OCI-LY3 (cell line): ENCODE results near the gene BANK1.
A peak's percentile ranks its signal among the peaks of the same experiment; 100 is the strongest.

Experiments used
- H2AFZ ChIP-seq: fragments of 200-600, 300-600 bp; shearing (Covaris generic); 2 replicates; pipeline ENCODE4 v1.6.0; 2014; ENCODE audit warnings: antibody characterized with exemption, low read depth, low read length
- H3K27ac ChIP-seq: fragments of 200-600, 300-600 bp; sonication (generic); 2 replicates; pipeline ENCODE4 v1.5.1; 2014; ENCODE audit warnings: mild to moderate bottlenecking, low read length, moderate library complexity, mixed read lengths
- H3K27me3 ChIP-seq: fragments of 200-600, 300-600 bp; sonication (generic); 2 replicates; pipeline ENCODE4 v1.6.1; 2014; ENCODE audit warnings: low read depth, low read length, mixed read lengths
- H3K36me3 ChIP-seq: fragments of 200-600, 300-600 bp; sonication (generic); replicated peaks from 2 replicates; pipeline ENCODE3; 2014; ENCODE audit warnings: low read depth, low read length, mixed read lengths
- H3K4me1 ChIP-seq: fragments of 300-600, 200-600 bp; sonication (generic); 2 replicates; pipeline ENCODE4 v1.6.1; 2014; ENCODE audit warnings: low read length, mixed read lengths
- H3K4me2 ChIP-seq: fragments of 200-600, 300-600 bp; sonication (generic); 2 replicates; pipeline ENCODE4 v1.6.1; 2014; ENCODE audit warnings: low read length, mixed read lengths
- H3K4me3 ChIP-seq: fragments of 300-600, 200-600 bp; sonication (generic); 2 replicates; pipeline ENCODE4 v1.5.1; 2014; ENCODE audit warnings: antibody characterized with exemption, mild to moderate bottlenecking, low read length, moderate library complexity
- H3K79me2 ChIP-seq: fragments of 300-600, 200-600 bp; shearing (Covaris generic); 2 replicates; pipeline ENCODE4 v1.6.1; 2014; ENCODE audit warnings: mild to moderate bottlenecking, low read length, mixed read lengths
- H3K9ac ChIP-seq: fragments of 300-600, 200-600 bp; shearing (Covaris generic); 2 replicates; pipeline ENCODE4 v1.6.0; 2014; ENCODE audit warnings: mild to moderate bottlenecking, low read length, moderate library complexity
- H3K9me3 ChIP-seq: fragments of 200-600, 300-600 bp; shearing (Covaris generic); 2 replicates; pipeline ENCODE4 v1.6.1; 2014; ENCODE audit warnings: low read length, mixed read lengths; ENCODE audit not compliant: insufficient read depth
- H4K20me1 ChIP-seq: fragments of 200-600, 300-600 bp; sonication (generic); 2 replicates; pipeline ENCODE4 v1.6.1; 2016; ENCODE audit warnings: low read length, mixed read lengths; ENCODE audit not compliant: insufficient read depth
- EZH2phosphoT487 ChIP-seq: fragments of 200-600 bp; shearing (Covaris generic); IDR thresholded peaks from 2 replicates; pipeline ENCODE4 v1.6.1; 2018; ENCODE audit warnings: antibody characterized with exemption, mixed run types, low read depth
- TF ChIP-seq, protein P1 (sequence below): fragments of 200-600, 300-600 bp; sonication (generic); IDR thresholded peaks from 2 replicates; pipeline ENCODE4 v1.5.1; 2014; ENCODE audit warnings: antibody characterized with exemption, low read length, low read depth

Gene BANK1

DNA sequence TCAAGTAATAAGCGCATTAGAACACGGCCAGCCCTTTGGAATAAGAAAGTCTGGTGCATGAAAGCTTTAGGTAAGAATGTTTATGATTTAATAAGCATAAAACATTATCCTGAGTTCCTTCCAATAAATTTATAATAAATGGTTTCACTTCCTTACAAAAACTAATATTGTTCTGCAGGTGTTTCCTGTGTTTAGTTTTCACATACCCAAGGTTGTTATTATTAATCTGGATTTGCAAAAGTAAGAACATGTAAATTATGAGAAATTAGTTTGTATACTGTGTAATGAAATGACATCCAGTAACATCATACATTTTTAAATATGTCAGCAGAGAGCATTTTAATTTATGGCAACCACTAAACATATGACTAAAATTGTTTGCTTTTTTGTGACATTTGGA is 72.1 kb downstream of the BANK1 start:
- Histone ChIP-seq H3K4me3 (no peak overlapping the region), H3K36me3 (peaks cover 23% of the 10 kb centered on the region), H2AFZ (no peak overlapping the region), H3K4me1 (peaks cover 17% of the 10 kb centered on the region), H3K9me3 (no peaks in the 10 kb centered on the region), H3K4me2 (peak overlapping the region; percentile 25), H3K79me2 (no peaks in the 10 kb centered on the region), H3K27ac (no peak overlapping the region), H3K9ac (no peak overlapping the region), H4K20me1 (no peaks in the 10 kb centered on the region), H3K27me3 (no peaks in the 10 kb centered on the region)
- TF ChIP-seq, protein P1, sequence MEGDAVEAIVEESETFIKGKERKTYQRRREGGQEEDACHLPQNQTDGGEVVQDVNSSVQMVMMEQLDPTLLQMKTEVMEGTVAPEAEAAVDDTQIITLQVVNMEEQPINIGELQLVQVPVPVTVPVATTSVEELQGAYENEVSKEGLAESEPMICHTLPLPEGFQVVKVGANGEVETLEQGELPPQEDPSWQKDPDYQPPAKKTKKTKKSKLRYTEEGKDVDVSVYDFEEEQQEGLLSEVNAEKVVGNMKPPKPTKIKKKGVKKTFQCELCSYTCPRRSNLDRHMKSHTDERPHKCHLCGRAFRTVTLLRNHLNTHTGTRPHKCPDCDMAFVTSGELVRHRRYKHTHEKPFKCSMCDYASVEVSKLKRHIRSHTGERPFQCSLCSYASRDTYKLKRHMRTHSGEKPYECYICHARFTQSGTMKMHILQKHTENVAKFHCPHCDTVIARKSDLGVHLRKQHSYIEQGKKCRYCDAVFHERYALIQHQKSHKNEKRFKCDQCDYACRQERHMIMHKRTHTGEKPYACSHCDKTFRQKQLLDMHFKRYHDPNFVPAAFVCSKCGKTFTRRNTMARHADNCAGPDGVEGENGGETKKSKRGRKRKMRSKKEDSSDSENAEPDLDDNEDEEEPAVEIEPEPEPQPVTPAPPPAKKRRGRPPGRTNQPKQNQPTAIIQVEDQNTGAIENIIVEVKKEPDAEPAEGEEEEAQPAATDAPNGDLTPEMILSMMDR: no peak
- TF ChIP-seq EZH2phosphoT487: no peak

DNA sequence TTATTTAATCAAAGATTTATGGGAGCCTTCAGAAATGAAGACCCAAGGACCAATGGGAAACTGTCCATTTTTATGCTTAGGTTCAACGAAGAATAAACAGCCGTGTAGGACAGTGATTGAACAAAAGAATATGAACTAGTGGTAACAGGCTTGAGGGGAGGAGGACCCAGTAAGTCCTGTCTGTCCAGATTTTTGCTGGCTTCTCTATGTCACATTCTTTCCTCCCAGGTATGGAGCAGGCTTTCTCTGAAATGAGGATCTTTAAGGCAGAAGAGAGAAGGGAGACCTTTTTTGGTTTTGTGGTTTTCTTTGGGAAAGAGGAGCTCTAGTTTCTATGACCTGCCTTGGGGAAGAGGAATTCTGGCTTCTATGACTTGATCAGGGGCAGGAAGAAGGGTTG is 74.1 kb downstream of the BANK1 start:
- H4K20me1 ChIP-seq: no peaks in the 10 kb centered on the region
- H3K27me3 ChIP-seq: no peaks in the 10 kb centered on the region
- TF ChIP-seq, protein P1: no peak
- TF ChIP-seq EZH2phosphoT487: no peak
- H3K9ac ChIP-seq: no peak overlapping the region
- H3K79me2 ChIP-seq: no peaks in the 10 kb centered on the region
- H3K9me3 ChIP-seq: no peaks in the 10 kb centered on the region
- H3K36me3 ChIP-seq: peaks cover 23% of the 10 kb centered on the region
- H2AFZ ChIP-seq: no peak overlapping the region
- H3K4me1 ChIP-seq: peaks cover 17% of the 10 kb centered on the region
- no peak overlapping the region for H3K27ac ChIP-seq
- no peak overlapping the region for H3K4me3 ChIP-seq
- H3K4me2 ChIP-seq: no peak overlapping the region

DNA sequence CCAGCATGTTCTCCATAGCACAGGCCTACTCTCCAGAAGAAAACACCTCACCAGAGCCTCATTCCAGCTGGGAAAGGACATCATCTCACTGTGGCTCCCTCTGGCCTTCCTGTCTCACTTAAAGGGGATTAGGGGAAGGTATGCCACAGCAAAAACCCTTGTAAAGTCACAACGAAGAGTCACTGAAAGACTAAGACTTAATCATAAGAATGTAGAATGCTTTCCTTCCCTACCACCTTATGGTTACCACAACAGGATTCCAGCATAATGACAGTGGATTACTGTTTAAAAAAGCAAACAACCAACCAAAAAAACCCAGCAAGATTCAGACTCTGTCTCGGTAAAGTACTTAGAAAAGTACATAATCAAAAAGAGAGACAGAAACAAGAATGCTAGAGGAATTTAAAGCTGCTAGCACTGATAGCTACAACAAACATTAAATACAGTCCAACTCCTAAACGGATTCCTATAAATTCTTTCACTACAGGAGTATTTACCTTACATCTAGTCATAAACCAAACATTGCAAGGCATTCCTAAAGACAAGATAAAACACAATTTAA is 75.1 kb downstream of the BANK1 start:
- no peak overlapping the region for H3K4me3 ChIP-seq
- H3K4me1 ChIP-seq: peaks cover 17% of the 10 kb centered on the region
- H2AFZ ChIP-seq: no peak overlapping the region
- H4K20me1 ChIP-seq: no peaks in the 10 kb centered on the region
- H3K36me3 ChIP-seq: peaks cover 23% of the 10 kb centered on the region
- H3K9ac ChIP-seq: no peak overlapping the region
- H3K9me3 ChIP-seq: no peaks in the 10 kb centered on the region
- H3K27me3 ChIP-seq: no peaks in the 10 kb centered on the region
- no peak overlapping the region for H3K27ac ChIP-seq
- H3K79me2 ChIP-seq: no peaks in the 10 kb centered on the region
- H3K4me2 ChIP-seq: no peak overlapping the region
- TF ChIP-seq, protein P1: no peak
- no peak for TF ChIP-seq EZH2phosphoT487

DNA sequence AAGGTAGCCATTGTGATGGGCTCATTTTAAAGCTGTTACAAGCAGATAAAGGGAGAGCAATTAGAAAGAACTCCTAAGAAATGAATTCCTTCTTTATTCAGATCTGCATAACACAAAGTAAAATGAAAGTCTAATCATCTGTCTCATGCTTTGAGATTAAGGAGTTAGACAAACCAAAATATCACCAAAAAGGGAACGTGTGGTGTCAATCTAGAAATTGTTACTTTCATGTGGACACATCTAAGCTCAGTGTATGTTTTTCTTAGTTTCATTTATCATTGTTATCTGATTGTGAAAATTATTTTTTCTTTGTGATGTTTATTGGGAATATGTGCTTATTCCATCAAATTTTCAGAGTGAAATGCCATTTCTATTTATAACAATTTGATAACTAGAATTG is 80.3 kb downstream of the BANK1 start:
- no peaks in the 10 kb centered on the region for H3K27me3 ChIP-seq
- H3K4me3 ChIP-seq: no peak overlapping the region
- no peak overlapping the region for H3K4me2 ChIP-seq
- H3K4me1 ChIP-seq: no peaks in the 10 kb centered on the region
- no peaks in the 10 kb centered on the region for H3K9me3 ChIP-seq
- H3K79me2 ChIP-seq: no peaks in the 10 kb centered on the region
- no peak overlapping the region for H2AFZ ChIP-seq
- H3K27ac ChIP-seq: no peak overlapping the region
- TF ChIP-seq EZH2phosphoT487: no peak
- TF ChIP-seq, protein P1: no peak
- peaks cover 4% of the 10 kb centered on the region for H3K36me3 ChIP-seq
- no peaks in the 10 kb centered on the region for H4K20me1 ChIP-seq
- no peak overlapping the region for H3K9ac ChIP-seq
